Astrocyte of the hippocampus (primary cell): ENCODE measurements around the gene ODC1.
A peak's percentile ranks its signal among the peaks of the same experiment; 100 is the strongest.
"Not testable (repeated sequence)": the region's sequence is repeated elsewhere in the genome, so short reads cannot be mapped to it uniquely, and the experiment has no call there.

Experiments used
- DNase-seq: peaks from one replicate; pipeline ENCODE4 v3.0.0; 2011; ENCODE audit warnings: low read depth, low spot score

Gene ODC1

DNA sequence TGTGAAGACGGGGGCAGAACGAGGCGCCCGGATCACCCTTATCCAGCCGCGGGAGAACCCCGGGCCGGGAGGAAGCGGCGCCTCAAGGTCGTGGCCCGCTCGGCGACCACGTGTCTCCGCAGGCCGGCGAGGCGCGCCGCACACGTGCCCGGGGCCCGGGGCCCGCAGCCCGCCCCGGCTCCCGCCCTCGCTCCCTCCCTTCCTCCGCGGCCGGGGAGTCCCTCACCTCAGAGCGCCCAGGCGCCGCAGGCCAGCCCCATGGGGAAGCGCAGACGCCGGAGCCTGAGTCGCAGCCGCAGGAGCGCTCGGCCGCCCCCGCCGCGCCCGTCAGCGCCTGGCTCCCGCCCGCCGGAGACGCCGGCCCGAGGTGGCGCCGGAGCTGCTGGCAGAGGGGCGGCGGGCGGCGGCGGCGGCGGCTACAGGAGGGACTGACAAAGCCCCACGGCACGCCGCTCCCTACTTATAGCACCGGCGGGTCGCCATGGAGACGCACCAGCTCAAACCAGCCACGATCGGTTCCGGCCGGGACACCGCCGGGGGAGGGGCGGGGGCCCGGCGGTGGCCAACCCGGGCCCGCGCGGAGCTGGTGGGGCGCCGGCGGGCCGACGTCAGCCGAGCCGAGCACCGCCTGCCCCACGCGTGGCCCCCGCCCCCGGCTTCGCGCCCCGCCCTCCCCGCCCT lies at the start of gene ODC1:
Gene ODC1, minus strand, starts transcription at position 433 of the 681 bp plus-strand sequence. CDS start 3,295 bp downstream, outside the sequence.
- DNase-seq, result no peak

DNA sequence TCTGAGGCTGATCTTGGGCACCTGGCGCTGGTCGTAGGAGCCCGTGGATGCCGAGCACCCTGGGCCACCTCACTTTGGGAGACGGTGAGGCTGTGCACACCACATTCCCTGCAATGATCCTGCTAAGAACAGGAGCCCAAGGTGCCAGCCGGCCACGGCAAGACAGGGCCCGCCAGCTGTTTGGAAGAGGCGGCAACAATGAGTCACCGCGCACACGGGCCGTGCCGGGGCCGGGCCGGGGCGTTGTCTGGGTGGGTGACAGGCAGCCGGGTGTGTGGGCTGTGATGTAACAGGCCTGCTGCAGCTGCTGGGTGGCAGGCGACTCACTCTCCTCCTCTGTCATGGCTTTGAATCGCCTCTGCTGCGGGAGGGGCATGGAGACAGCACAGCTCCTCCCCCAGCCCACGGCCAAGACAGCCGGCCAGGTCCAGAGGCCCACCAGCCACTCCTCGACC lies 49.7 kb upstream of the ODC1 start:
- peak; percentile 81 for DNase-seq

- no peak for DNase-seq
Observed at GRCh38 chr2:10495988-10496313, 47.8 kb upstream of the ODC1 start.

GRCh38 chr2:10495311-10495987 lies 47.3 kb upstream of the ODC1 start:
- DNase-seq, result no peak

- DNase-seq, result no peak
Observed at GRCh38 chr2:10494351-10495066, 46.4 kb upstream of the ODC1 start.

DNA sequence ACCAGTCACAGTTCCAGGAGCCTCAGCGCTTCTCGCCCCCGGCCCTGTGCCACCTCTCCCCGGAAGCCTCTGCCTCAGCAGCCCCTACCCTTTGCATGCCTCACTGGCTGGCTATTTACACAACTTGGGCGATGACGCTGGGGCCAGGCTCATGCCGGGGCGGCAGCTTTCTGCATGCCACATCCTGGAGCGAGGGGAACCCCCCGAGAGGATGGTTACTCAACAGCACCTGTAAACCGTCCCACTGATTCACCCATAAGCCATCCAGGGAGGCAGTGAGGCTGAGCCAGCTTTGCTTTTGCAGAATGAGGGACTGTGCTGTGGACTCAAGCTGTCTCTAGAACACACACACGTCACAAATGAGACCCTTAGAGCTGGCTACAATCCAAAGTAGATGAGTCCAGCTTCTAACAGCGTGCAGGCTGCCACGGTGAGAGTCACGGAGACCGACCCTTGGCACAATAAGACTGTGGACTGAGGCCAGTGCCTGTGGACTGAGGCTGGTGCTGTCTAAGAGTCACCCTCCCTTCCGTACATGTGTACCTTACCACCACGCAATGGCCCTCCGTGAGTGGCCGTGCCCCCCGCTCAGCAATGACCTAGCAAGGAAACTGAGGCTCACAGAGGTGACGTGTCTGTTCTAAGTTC lies 45.6 kb upstream of the ODC1 start:
- peak; percentile 75 for DNase-seq

GRCh38 chr2:10493075-10493633 lies 45.0 kb upstream of the ODC1 start:
- no peak for DNase-seq

DNA sequence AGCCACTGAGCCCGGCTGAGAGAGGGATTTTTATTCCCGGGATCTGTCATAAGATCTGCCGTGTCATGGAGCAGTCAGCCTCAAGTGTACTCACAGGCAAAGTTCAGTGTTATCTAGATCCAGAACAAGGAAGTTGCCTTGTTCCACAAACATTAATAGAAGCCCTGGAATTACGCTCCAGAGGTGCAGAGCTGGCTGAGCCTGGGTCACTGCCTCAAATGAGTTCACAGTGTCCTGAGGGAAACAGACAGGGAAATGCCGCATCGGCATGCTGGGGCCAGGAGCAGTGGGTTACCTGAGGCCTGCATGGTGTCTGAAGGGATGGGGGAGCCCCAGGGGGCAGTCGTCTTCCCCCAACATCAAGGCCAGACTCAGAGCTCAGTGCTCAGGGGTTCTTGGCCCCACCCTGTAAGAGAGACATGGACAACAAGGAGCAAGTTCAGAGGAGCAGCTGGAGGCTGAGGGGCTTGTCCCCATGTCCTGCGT lies 42.7 kb upstream of the ODC1 start:
- DNase-seq, result no peak

- DNase-seq, result no peak
Observed at GRCh38 chr2:10489842-10490555, 41.9 kb upstream of the ODC1 start.

- not testable (repeated sequence) for DNase-seq
Observed at GRCh38 chr2:10488142-10488541, 40.0 kb upstream of the ODC1 start.

DNA sequence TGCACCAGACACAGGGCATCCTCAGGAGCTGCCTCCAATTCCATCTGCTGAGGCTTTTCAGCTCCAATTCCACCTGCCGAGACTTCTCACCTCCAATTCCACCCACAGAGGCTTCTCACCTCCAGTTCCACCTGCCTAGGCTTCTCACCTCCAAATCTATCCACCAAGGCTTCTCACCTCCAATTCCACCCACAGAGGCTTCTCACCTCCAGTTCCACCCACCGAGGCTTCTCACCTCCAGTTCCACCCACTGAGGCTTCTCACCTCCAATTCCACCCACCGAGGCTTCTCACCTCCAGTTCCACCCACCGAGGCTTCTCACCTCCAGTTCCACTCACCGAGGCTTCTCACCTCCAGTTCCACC lies 39.6 kb upstream of the ODC1 start:
- not testable (repeated sequence) for DNase-seq

- DNase-seq, result no peak
Observed at GRCh38 chr2:10487081-10487740, 39.1 kb upstream of the ODC1 start.

- no peak for DNase-seq
Observed at GRCh38 chr2:10486601-10487079, 38.5 kb upstream of the ODC1 start.

GRCh38 chr2:10486091-10486490 lies 38.0 kb upstream of the ODC1 start:
- DNase-seq, result no peak

GRCh38 chr2:10482913-10483312 lies 34.8 kb upstream of the ODC1 start:
- DNase-seq, result no peak

DNA sequence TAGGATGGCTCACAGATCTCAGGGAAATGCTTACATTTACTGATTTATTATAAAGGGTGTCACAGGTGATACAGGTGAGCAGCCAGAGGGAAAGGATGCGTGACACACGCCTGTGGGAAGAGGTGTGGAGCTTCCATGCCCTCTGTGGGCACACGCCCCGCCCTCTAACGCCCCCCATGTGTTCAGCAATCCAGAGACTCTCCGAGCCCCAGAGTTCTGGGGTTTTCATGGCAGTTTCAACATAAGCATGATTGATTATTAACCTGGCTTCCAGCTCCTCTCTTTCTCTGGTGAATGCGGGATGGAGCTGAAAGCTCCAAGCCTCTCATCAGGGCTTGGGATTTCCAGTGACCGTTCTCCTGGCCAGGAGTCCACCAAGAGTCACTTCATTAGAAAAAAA lies 34.3 kb upstream of the ODC1 start:
- no peak for DNase-seq

- no peak for DNase-seq
Observed at GRCh38 chr2:10481666-10482157, 33.6 kb upstream of the ODC1 start.

GRCh38 chr2:10481055-10481665 lies 33.0 kb upstream of the ODC1 start:
- no peak for DNase-seq

GRCh38 chr2:10480359-10480949 lies 32.3 kb upstream of the ODC1 start:
- no peak for DNase-seq
